ENCODE results near the gene TBC1D7.

The TBC1D7 gene

GRCh38 chr6:13278164-13278563, 50.2 kb downstream of the TBC1D7 start:
- no peak for TF ChIP-seq CTCF (IDR thresholded peaks at IDR 0.05; ENCODE audit: low read depth, low read length)
- no peak overlapping the region for H3K4me3 ChIP-seq (ENCODE audit: low read depth, low read length)

GRCh38 chr6:13277231-13277630, 51.1 kb downstream of the TBC1D7 start:
- H3K4me3 ChIP-seq (ENCODE audit: low read depth, low read length): no peak overlapping the region
- no peak for TF ChIP-seq CTCF (IDR thresholded peaks at IDR 0.05; ENCODE audit: low read depth, low read length)

GRCh38 chr6:13275435-13275989, 52.8 kb downstream of the TBC1D7 start:
- no peak for TF ChIP-seq CTCF (IDR thresholded peaks at IDR 0.05; ENCODE audit: low read depth, low read length)
- no peak overlapping the region for H3K4me3 ChIP-seq (ENCODE audit: low read depth, low read length)

- H3K4me3 ChIP-seq (ENCODE audit: low read depth, low read length): no peak overlapping the region
- TF ChIP-seq CTCF (IDR thresholded peaks at IDR 0.05; ENCODE audit: low read depth, low read length): no peak
Observed at GRCh38 chr6:13274707-13275434, 53.5 kb downstream of the TBC1D7 start.

- no peak for TF ChIP-seq CTCF (IDR thresholded peaks at IDR 0.05; ENCODE audit: low read depth, low read length)
- no peak overlapping the region for H3K4me3 ChIP-seq (ENCODE audit: low read depth, low read length)
Observed at GRCh38 chr6:13273931-13274706, 54.2 kb downstream of the TBC1D7 start.

GRCh38 chr6:13273202-13273930, 55.0 kb downstream of the TBC1D7 start:
- H3K4me3 ChIP-seq (ENCODE audit: low read depth, low read length): no peak overlapping the region
- TF ChIP-seq CTCF (IDR thresholded peaks at IDR 0.05; ENCODE audit: low read depth, low read length): no peak

Data from WI38 (cell line).